HG02798 (cell line): ENCODE results near the gene OST4.

ENCODE experiments used
- ATAC-seq: cut with Tn5 transposase; IDR thresholded peaks from one replicate; pipeline ENCODE4 v1.9.1; 2021; ENCODE audit warnings: mild to moderate bottlenecking; ENCODE audit not compliant: unreplicated experiment, poor library complexity

Gene OST4

DNA sequence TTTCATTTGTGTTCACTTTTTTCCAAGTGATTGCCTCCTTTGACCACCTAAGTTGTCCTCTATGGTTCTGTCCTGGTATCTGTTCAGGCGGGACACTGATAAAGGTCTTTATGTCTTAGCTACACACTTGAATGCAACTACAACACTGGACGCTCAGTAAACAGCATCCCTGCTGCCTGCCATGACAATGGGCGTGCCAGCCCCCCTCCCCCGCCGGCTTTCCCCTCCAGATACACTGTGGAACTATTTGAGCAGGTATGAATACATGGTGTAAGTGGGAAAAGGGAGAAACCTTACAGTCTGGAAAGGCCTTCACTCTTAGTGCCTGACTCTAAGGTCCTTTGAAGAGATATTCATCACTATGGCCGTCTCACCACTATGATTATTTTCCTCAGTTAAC lies 14.3 kb downstream of the OST4 start:
- ATAC-seq, result no peak

DNA sequence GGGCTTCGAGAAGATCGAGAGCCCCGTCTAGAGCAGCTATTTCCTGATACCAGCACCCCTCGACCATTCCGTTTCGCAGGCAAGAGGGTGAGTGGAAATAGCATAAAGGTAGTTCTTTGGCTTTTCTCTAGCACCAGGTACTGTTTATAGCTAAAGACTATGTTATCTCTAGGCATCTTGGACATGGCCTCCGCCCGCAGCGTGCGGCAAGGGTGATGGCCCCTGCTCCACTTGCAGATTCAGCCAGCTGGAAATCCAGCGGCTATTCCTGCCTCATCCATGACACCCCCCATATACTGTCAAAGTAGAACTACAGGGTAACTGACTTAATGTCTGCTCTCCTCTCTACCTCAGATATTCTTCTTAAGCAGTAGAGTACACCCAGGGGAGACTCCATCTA lies 16.7 kb downstream of the OST4 start:
- no peak for ATAC-seq

DNA sequence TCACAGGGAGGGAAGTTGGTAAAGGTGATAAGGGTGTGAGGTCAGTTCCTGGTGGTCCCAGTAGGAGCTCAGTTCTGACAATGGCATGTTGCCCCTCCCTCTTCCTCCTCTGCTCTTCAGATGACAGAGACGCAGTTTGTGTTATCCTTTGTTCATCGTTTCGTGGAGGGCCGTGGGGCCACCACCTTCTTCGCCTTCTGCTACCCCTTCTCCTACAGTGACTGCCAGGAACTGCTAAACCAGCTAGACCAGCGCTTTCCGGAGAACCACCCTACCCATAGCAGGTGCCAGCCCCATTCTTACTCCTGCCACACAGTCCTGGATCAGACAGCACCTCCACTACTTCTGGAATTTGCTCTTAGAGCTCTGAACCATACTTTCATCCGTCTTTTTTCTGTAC lies 17.7 kb downstream of the OST4 start:
- no peak for ATAC-seq

DNA sequence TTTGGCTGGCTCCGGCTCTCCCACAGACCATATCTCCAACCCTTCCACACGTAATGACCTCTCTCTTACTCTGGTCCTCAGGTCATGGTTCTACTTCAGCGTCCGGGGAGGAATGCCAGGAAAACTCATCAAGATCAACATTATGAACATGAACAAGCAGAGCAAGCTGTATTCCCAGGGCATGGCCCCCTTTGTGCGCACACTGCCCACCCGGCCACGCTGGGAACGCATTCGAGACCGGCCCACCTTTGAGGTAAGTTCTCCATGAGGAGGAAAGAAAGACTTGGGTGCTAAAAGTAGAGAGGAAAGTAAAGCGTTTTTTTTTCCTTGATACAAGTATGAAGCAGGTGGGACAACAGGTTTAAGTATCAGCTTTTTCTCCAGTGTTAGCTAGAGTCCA lies 18.1 kb downstream of the OST4 start:
- no peak for ATAC-seq

DNA sequence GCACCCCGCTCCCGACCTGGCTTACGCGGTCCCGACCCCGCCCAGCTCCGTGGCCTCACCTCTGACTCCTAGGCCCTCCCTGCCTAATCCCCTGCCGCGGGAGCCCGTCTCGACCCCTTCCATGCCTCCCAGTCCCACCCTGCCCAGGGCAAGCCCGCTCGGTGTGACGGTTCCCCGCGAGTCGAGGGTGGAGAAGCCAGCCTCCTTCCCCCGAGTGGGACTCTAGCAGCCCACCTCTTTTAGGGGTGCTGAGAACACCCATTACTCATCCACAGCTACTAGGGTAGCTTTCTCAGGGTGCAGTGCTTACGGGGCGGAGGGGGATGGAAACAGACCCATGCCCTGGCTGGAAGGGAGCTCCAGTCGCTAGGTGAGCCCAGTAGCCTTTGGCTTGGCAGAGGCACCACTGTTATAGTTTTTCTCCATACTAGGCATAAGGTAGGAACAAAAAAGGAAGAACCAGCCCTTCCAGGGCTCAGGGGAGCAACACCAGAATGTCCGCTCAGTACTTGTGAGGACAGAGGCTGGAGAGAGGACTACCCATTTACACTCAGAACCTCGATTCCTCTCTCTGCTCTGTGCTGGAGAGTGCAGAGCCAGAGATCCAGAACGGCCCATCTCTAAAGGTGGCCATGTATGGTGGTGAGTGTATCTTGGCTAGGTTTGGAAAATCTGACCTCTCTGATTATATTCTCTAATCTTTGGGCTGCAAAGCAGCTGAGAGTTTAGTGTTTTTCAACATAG lies 19.4 kb downstream of the OST4 start:
- ATAC-seq, result no peak

DNA sequence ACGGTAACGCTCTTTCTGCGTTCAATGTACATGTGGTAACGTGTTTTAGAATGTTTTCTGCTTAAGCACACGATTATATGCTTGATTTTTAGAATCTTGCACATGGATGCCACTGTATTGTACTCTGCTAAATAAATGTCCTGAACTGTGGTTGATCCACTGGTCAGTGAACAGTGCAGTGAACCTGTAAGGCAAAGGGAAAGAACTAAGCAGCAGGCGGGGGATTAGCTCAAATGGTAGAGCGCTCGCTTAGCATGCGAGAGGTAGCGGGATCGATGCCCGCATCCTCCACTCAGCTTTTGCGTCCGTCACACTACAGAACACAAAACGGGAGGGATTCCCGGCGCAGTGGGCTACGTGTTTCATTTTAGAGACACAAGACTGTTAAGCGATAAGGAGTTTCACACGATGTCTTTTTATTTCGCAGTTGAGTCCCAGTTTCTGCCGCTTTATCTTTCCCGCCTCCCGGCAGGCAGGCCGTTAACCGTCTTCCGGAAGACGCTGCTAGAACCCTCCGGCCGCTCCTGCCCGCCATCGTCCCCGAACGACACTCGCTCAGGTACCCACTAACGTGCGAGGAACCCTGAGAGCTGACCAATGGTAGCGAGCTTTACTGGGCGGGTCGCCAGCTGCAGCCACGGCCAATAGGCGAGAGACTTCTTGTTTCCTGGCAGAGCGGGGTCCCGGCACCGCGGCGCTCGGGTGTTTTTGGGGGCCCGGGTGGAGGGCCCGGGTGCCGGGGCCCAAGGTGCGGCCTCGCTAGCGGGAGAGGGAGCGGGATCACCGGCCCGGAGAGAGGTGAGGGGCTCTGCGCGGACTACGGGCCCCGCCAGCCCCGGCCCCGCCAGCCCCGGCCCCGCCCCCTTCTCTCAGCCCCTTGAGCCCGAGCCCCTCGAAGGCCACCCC lies 20.2 kb downstream of the OST4 start, which contains the start of gene AGBL5:
TSS of gene AGBL5 (plus strand) at position 673 of the 906 bp plus-strand sequence. CDS start 1,291 bp downstream, outside the sequence.
- ATAC-seq, result peak; percentile 73

DNA sequence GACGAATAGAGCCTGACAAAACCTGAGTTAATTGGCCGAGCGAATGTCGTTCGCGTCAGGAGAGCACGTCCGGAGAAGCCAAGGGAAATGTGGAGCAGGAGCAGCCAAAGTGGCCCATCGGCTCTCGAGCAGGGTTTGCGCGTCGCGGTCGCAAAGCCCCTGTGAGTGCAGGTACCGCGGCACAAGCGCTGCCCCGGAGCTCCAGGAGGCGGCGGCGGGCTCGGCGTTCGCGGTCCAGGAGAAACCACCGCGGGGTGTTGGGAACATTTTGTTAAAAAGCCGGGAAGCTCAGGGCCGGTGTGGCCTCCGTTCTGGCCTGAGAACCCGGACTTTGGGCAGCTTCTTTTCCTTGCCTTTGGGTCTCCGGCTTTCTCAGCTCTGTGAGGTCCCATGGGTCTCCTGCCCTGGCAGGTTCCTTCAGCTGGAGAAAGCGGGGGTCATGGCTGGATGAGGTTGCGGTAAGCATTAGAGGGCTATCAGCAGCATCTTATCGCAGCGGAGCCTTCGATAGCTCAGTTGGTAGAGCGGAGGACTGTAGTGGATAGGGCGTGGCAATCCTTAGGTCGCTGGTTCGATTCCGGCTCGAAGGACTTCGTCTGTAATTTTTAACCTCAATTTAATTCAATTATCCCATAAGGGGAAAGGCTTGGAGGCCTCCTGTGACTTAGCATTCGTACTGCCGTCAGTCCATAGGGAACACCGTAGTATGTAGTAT lies 21.0 kb downstream of the OST4 start:
- peak; percentile 65 for ATAC-seq

DNA sequence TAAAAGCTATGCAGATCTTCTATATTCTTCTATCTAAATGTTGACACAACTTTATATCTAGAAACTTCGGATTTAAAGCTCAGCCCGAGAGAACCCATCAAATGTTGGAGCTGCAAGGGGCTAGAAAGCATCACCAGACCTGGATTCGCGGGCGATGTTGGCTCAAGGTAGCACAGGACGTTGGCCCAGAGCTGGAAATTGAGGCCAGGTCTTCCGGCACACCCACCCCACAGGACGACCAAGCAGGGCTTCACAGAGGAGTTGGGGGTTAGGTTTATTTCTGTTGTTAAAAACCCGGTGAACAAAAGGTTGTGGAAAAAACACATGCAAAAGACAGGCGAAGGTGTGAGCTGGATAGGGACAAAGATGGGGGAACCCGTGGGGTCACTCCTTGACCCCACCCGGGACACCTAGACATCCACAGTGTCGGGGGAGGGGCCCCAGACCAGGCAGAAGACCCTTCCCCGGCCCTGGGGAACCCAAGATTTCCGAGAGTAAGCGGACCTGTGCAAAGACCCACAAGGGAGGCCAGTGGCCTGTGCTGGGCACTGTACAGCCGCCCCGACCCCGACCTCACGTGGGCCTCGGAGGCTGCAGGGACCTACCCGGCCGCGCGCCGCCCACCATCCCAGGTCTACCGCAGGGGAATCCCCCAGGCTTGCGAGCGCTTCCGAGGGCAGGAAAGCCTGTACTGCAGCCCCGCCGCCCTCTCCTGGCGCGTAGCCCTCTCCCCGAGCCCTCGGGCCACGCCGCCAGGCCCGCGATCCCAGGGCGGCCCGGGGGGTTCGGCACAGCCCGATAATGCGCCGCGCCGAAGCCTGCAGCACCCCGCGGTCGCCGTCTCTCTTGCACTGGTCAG lies 21.8 kb downstream of the OST4 start:
- peak; percentile 17 for ATAC-seq

DNA sequence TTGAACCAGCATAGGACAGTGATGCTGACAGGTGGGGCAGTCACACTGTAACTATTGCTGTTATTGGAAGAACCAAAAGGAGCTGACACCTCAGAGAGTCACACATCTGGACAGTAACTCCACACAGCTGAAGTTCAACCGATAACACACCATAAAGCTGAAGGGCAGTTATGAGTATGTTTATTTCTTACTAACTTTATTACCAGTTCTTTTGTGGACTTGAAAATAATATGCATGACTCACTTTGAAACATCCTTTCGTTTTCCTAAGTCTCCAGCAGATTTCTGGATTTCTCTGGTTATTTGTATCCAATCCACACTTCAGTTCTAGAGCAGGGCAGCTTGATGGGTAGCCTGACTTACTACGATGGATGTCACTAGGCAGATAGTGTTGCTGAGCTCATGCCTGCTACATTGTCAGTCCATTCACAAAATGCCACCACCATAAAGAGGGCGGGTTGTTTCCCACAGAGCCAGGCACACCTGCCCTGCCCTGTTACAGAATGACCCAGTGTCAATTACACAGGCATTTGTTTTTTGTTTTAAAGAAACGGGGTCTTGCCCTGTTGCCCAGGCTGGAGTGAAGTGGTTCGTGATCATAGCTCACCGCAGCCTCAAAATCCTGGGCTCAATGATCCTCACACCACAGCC lies 28.3 kb downstream of the OST4 start:
- ATAC-seq, result no peak

DNA sequence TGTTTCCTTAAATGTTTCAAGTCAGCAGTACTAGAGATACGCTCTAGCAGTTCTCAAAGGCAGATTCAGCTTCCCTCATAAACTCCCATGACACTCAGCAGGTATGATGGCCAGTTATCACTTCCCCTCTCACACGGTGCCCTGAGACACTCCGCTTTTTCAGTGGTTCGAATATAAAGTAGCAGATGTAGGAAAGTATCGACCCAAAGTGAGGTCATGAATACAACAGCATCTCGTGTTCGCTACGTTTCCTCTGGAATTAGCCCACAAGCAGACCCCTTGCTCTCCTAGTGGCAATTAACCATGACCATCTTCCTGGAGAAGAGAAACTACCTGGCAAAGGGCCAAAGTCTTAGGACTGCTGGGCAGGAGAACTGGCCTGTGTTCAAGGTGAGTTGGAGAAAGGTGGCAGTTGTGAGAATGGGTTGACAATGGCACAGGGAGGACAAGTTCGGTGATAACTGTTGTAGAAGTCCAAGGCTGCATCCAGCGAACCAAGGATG lies 29.2 kb downstream of the OST4 start:
- peak; percentile 41 for ATAC-seq

DNA sequence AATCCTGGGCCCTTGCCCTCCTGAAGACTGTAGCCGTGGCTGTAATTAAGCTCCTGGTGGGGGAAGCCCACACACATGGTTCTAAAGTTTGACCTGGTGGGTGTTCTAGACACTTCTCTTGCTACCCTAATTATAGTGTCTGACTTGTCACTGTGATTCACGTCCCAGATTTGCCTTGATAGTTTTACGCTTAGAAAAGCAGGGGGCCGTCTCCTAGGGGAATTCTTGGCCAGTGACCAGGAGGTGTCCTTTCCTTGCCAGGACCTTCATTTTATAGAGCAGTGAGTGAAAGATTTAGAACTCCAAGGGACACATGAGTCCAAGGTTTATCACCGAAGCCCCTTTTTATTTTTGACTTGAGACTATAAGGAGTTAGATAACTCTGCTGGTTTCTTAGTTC lies 29.7 kb downstream of the OST4 start:
- peak; percentile 23 for ATAC-seq

DNA sequence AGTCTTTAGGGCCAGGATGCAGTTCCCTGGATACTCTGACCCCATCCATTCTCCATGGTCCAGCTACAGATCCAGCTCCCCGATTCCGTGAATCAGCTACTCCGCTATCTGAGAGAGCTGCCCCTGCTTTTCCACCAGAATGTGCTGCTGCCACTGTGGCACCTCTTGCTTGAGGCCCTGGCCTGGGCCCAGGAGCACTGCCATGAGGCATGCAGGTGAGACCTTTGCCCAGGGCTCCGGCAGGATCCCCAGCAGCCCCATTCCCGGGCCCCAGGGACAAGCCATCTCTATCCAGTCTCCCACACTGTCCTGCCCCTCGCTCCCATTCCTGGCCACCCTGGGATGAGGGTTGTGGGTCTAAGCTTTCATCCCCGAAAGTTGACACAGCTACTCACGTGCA lies 31.2 kb downstream of the OST4 start:
- no peak for ATAC-seq

DNA sequence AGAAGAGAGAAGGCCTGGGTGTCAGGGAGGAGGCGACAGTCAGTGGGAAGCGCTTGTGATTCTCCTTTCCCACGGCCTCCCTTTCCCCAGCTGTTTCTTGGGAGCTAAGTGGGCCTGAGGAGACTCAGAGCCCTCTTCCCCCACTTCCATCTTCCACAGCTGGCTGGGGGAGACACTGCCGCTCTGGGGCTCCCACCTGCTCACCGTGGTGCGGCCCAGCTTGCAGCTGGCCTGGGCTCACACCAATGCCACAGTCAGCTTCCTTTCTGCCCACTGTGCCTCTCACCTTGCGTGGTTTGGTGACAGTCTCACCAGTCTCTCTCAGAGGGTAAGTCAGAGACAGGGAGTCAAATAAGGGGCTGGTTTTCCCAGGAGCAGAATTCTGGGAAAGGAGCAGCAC lies 31.6 kb downstream of the OST4 start:
- ATAC-seq, result no peak

DNA sequence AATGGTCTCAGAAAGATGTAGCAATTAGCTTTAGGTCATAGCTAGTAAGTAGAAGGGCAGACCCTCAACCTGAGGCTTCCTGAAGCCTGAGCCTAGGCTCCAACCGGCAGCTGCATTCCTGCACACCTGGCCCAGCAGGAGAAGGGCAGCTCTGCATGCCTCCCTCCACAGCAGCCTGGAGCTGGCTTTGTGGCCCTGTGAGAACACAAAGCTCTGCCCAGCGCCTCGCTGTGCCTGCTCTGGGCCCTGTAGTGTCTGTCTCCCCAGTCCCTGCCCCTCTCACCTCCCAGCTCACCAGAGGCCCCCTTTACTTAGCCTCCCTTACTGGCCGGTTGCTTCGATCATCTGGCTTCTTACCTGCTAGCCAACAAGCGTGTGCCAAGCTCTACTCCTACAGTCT lies 32.0 kb downstream of the OST4 start:
- ATAC-seq, result no peak

DNA sequence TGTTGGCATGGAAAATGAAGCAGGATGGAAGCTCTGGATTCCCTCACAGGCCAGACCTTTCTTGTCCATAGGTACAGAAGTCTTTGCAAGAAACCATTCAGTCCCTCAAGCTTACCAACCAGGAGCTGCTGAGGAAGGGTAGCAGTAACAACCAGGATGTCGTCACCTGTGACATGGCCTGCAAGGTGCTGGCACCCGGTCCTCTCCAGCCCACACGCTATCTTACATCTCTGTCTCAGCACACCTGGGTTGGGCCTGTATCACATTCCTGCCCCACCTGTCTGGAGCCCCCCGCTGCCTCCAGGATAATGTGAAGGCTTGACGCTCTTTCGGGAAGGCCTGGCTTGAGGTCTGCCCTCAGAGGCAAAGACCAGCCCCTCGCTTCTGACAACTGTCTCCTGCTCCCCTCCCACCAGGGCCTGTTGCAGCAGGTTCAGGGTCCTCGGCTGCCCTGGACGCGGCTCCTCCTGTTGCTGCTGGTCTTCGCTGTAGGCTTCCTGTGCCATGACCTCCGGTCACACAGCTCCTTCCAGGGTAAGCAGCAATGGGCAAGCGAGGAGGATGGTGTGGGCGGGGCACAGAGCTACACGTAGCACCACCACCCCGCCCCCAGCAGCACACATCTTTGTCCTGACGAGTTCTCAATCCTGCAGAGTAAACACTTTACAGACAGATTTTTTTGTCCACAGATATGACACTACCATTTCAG lies 32.7 kb downstream of the OST4 start:
- ATAC-seq, result no peak

DNA sequence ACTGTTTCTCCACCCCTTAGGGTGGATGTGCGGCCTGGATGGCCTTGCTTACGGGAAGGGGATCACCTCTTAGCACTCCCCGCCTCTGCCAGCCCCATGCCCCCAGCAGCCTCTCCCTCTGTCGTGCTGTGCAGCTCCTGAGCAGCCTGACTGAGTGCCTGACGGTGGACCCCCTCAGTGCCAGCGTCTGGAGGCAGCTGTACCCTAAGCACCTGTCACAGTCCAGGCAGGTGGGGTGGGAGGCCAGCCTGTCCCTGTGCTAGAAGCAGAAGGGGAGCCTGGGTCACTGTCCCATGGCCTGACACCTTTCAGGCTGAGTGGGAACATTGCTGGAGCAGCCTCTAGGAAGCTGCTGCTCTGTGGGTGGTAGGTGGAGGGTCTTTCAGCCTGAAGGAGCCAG lies 33.4 kb downstream of the OST4 start:
- no peak for ATAC-seq

DNA sequence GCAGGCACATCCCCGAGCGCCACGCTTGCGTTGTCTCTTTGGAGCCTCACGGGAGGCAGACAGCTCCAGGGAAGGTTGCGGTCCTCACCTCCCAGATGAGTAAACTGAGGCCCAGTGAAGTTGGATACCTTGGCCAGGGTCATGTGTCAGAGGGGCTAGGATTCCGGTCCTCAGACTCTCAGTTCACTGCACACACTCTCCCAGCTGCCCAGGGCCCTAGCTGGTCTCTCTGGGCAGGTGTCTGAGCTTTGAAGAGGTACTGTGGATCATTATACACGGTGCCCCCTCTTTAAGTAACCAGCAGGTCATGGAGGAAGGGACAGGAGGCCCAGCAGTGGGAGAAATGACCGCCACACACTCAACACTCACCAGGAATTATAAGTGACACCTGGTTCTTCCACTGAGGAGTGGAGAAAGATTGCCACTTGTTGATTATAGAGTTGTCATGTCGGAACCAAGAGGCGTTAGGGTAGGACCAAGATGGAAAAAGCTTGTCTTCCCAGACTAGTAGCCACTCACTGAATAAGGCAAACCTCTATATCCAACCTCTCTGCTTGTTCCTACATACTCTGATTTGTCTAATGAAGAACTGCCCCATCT lies 38.1 kb downstream of the OST4 start:
- no peak for ATAC-seq

DNA sequence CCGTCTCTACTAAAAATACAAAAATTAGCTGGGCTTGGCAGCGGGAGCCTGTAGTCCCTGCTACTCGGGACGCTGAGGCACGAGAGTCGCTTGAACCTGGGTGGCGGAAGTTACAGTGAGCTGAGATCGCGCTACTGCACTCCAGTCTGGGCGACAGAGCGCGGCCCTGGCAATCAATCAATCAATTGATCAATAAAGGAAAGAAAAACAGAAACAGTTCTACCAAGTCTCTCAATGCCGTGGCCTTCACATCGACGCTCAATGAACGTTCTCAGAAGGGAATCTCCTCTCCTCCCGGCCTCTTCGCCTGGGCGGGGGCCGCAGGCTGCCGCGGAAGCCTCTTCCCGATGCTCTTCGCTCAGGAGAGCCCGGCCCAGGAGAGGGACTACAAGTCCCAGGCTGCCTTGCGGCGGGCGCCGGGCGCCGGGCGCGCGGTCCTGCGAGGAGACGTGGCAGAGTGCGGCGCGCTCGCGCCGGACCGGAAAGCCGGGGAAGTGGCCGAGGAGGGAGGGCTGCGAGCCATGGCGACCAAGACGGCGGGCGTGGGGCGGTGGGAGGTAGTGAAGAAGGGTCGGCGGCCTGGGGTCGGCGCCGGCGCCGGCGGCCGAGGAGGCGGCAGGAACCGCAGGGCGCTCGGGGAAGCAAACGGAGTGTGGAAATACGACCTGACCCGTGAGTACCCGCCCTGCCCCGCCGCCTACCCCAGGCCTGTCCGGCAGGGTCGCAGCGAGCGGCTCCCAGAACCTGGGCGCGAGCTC lies 38.8 kb downstream of the OST4 start, which contains the start of gene TMEM214:
TSS of gene TMEM214 (plus strand) at position 471 of the 758 bp plus-strand sequence. CDS start at position 522, 51 bp downstream.
- peak; percentile 95 for ATAC-seq
